Ectodermal cell (in vitro differentiated cells): ENCODE measurements around the gene CDIPT.
A peak's percentile ranks its signal among the peaks of the same experiment; 100 is the strongest.

Source experiments
- H3K27ac ChIP-seq: 2 replicates; pipeline ENCODE4 v1.7.0; 2013; ENCODE audit warnings: mild to moderate bottlenecking, low read depth, low read length; ENCODE audit not compliant: insufficient read depth, poor library complexity, severe bottlenecking
- H3K27me3 ChIP-seq: 2 replicates; pipeline ENCODE4 v1.7.0; 2013; ENCODE audit warnings: mild to moderate bottlenecking, low read length; ENCODE audit not compliant: insufficient read depth, control insufficient read depth, poor library complexity, severe bottlenecking
- H3K36me3 ChIP-seq: one replicate; pipeline ENCODE4 v1.7.0; 2013; ENCODE audit warnings: low read length; ENCODE audit not compliant: control insufficient read depth, insufficient read depth
- H3K4me1 ChIP-seq: one replicate; pipeline ENCODE4 v1.7.0; 2013; ENCODE audit warnings: low read length; ENCODE audit not compliant: control insufficient read depth, insufficient read depth
- H3K4me3 ChIP-seq: 2 replicates; pipeline ENCODE4 v1.7.0; 2013; ENCODE audit warnings: low read depth, low read length, control low read depth; ENCODE audit not compliant: insufficient read depth
- H3K9me3 ChIP-seq: 2 replicates; pipeline ENCODE4 v1.7.0; 2013; ENCODE audit warnings: mild to moderate bottlenecking, low read length, moderate library complexity; ENCODE audit not compliant: control insufficient read depth
- WGBS, 2 experiments: methylation state at CpG; one replicate each; pipeline ENCODE4 v1.1.7; 2013; ENCODE audit warnings: missing lambda C conversion rate in 2 of 2; 5-methylcytosine and 5-hydroxymethylcytosine counted together

The CDIPT gene

DNA sequence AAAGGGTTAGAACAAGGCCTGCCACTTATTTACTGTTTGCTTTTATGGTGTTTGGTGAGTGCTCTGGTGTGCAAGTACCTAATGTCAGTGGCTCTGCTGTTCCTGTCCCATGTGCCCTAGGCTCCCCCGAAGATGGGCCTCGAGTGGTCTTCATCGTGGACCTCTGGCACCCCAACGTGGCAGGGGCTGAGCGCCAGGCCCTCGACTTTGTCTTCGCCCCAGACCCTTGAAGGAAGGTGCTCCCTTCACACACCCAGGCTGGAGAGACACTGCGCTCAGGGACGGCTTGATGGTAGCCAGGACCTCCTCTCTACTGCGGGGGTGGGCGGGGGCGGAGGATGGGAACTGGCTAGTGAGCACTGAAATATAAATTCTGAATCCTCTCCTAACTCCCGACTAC is 42.6 kb upstream of the CDIPT start:
- peaks cover 6% of the 10 kb centered on the region for H3K27me3 ChIP-seq
- no peak overlapping the region for H3K27ac ChIP-seq
- H3K4me3 ChIP-seq, result no peak overlapping the region
- H3K36me3 ChIP-seq, result no peaks in the 10 kb centered on the region
- 94 to 95% methylated on average over 13 of the region's 13 CpGs for WGBS, 2 experiments
- peaks cover 3% of the 10 kb centered on the region for H3K4me1 ChIP-seq
- H3K9me3 ChIP-seq, result no peaks in the 10 kb centered on the region

DNA sequence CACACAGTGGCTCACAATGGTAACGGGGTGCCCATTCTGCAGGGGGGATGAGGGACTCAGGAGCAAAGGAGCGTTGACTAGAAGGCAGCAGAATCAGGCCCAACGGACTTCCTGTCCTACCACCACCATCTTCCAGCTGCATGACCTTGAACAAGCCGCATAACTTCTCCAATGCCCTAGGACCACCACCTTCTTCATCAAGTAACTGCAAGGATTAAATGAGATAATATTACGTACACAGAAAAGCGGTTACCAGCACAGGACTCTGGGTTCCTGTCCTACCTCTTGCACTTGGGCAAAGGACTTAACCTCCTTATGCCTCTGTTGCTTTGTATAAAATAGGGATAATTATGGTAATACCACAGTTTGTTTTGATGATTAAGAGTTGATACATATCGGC is 41.9 kb upstream of the CDIPT start:
- H3K27ac ChIP-seq, result no peak overlapping the region
- 91 to 94% methylated on average over 7 of the region's 7 CpGs for WGBS, 2 experiments

DNA sequence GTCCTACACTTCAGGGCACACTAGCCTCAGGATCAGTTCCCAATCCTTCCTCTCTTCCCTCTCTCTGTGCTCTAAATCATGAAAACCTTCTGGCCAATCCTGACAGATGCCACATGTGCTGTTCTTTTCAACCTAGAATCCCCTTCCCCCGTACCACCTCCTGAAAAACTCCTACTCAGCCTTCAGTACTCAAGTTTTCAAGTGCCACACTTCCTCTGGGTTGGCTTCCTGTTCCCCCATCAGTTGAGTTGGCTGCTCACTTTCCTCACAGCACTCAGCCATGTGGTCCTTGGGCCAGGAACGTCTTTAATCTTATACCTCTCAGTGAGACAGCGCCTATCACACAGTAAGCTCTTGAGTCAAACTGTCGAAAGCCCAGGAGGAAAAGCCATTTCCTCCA is 40.6 kb upstream of the CDIPT start:
- H3K4me1 ChIP-seq, result peaks cover 3% of the 10 kb centered on the region
- peaks cover 8% of the 10 kb centered on the region for H3K27me3 ChIP-seq
- no peak overlapping the region for H3K27ac ChIP-seq
- WGBS, 2 experiments, result 88% methylated on average over 4 of the region's 4 CpGs
- no peak overlapping the region for H3K4me3 ChIP-seq
- no peaks in the 10 kb centered on the region for H3K36me3 ChIP-seq
- no peaks in the 10 kb centered on the region for H3K9me3 ChIP-seq

More for the DNA sequence above, 41.9 kb upstream of the CDIPT start:
- Histone ChIP-seq H3K4me3 (no peak overlapping the region), H3K27me3 (peaks cover 8% of the 10 kb centered on the region), H3K36me3 (no peaks in the 10 kb centered on the region), H3K9me3 (no peaks in the 10 kb centered on the region), H3K4me1 (peaks cover 3% of the 10 kb centered on the region)

DNA sequence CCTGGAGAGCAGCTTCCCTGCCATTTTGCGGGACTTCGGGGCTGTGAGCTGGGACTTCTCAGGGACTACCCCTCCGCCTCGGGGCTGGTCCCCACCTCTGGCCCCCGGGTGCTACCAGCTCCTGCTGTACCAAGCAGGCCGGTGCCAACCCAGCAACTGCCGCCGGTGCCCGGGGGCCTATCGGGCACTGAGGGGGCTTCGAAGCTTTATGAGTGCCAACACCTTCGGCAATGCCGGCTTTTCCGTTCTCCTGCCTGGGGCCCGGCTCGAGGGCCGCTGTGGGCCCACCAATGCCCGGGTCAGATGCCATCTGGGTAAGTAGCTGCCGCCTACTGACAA is 38.5 kb upstream of the CDIPT start:
- WGBS, 2 experiments, result 95% methylated on average over 19 of the region's 19 CpGs
- Histone ChIP-seq H3K36me3 (no peaks in the 10 kb centered on the region), H3K9me3 (no peaks in the 10 kb centered on the region), H3K27me3 (peaks cover 8% of the 10 kb centered on the region), H3K4me3 (no peak overlapping the region), H3K27ac (no peak overlapping the region), H3K4me1 (peaks cover 14% of the 10 kb centered on the region)

DNA sequence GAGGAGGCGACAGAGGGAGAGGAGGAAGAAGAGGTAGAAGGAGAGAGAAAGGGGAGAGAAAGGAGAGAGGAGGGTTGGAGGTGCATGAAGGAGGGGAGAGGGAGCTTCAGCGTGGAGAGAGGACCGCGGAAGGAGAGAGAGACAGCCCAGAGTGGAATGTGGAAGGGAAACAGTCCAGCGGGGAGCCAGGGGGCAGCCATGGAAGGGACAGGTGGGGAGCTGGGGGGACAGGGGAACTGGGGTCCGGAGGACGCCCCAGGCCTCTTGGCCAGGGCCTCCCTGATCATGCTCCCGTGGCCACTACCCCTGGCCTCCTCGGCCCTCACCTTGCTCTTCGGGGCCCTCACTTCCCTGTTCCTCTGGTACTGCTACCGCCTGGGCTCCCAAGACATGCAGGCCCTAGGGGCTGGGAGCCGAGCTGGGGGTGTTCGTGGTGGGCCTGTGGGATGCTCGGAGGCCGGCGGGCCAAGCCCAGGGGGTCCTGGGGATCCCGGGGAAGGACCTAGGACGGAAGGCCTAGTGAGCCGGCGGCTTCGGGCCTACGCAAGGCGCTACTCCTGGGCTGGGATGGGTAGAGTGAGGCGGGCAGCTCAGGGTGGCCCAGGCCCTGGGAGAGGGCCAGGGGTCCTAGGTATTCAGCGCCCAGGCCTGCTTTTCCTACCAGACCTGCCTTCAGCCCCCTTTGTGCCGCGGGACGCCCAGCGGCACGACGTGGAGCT is 38.0 kb upstream of the CDIPT start:
- Histone ChIP-seq H3K27me3 (peaks cover 8% of the 10 kb centered on the region), H3K4me1 (peaks cover 14% of the 10 kb centered on the region), H3K9me3 (no peaks in the 10 kb centered on the region), H3K36me3 (no peaks in the 10 kb centered on the region), H3K4me3 (peak overlapping the region; percentile 54), H3K27ac (no peak overlapping the region)
- 55 to 58% methylated on average over 31 of the region's 31 CpGs for WGBS, 2 experiments

DNA sequence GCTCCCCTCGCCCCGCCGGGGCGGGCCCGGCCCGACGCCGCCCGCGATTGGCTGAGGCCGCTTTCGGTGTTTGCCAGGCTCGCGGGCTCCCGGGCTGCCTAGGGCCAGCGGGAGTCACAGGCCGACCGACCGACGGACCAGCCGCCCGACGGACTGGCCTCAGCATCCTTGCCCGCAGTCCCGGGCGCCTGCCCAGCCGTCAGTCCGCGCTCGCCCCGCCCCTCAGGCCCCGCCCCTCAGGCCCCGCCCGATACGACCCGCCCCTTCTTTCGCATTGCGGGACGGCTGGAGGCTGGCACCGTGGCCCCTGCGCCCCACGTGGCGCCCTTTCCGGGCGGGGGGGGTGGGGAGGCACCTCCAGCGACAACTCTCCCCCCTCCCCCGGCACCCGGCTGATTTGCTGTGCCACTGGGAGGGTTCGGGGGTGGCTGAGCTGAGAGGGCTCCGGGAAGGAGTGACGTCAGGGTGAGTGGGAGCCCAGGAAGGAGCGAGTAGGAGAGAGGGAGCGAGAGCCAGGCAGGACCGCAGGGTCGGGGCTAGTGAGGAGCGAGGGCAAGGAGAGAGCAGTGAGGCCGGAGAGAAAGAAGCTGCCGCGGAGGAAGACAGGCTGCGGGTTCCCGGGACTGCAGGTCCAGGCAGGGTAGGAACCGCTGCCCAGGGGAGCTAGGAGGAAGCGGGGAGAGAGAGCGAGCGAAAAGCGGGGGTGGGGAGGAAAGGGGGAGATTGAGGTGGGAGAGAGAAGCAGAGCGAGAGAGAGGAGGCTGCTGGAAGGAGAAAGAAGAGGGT is 37.3 kb upstream of the CDIPT start, which contains the start of gene ASPHD1:
Gene ASPHD1, plus strand, starts transcription at position 387 of the 786 bp plus-strand sequence. CDS start 484 bp downstream, outside the sequence.
- peak within 1 kb of the TSS; percentile 54 for H3K4me3 ChIP-seq
- peak within 1 kb of the TSS; percentile 30 for H3K27ac ChIP-seq
- no peaks in the 10 kb centered on the region for H3K9me3 ChIP-seq
- peaks cover 14% of the 10 kb centered on the region for H3K4me1 ChIP-seq
- WGBS, 2 experiments, result 0 to 1% methylated on average over 67 of the region's 67 CpGs
- H3K36me3 ChIP-seq, result no peaks in the 10 kb centered on the region
- peaks cover 8% of the 10 kb centered on the region for H3K27me3 ChIP-seq

DNA sequence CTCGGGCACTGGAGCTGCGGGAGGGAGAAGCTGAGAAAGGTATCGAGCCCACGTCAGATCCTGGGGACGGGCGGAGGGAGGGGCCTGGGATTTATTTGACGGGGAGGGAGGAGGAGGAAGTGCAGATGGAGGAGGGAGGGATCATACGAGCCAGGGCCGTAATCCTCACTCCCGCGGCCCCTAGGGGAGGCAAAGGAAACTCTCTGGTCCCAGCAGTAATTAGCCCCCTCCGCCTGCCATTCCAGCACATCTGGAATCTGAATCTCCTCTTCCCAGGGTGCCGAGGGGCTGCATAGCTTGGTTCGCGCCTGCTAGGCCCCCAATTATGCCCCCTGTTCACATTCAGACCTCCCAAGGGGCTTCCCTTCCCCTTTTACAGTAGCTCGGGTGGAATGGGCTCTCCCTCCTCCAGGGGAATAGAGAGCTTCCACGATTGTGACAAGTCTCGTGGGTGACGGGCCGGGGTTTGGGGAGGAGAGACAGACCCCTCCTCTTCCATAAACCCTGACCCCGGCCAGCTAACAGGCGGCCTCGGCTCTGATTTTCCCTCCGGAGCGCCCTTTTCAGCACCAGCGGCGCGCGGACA is 36.6 kb upstream of the CDIPT start, which contains the start of gene SEZ6L2:
Gene SEZ6L2, minus strand, starts transcription at position 35 of the 586 bp plus-strand sequence. CDS start 531 bp downstream, outside the sequence.
- WGBS, 2 experiments, result 0 to 1% methylated on average over 29 of the region's 29 CpGs
- Histone ChIP-seq H3K36me3 (no peaks in the 10 kb centered on the region), H3K4me1 (peaks cover 14% of the 10 kb centered on the region), H3K27me3 (peaks cover 8% of the 10 kb centered on the region), H3K27ac (peak within 1 kb of the TSS; percentile 30), H3K9me3 (no peaks in the 10 kb centered on the region), H3K4me3 (peak within 1 kb of the TSS; percentile 54)

DNA sequence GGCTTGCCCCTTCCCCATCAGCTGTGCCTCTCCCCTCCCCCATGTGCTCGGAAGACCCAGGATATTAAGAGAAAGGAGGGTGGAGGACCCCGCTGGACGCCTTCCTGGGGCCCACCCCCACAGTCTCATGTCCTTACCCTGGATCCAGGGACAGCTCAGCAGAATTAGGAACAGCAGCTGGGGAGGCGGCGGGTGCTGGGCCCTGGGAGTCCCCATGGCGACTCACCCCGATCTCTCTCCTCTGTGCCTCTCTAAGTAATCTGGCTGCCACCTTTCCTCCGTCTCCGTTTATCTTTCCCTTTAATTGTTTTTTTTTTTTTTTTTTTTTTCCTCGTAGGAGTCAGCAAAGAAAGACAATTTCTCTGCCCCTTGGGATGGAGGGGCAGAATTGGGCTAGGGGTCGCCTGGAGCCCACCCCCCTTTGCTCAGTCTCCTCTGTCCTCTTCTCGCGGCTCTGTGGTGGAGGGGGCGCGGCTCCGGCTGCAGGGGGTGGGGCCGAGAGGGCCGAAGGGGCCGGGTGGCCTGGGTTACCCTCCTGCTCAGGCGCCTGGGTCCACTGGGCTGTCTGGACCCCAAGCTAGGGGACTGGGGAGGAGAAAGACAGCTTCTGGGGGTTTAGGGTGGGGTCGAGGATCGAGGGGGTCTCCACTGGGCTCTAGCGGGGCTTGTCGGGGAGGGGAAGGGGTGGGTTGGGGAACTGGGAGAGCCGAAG is 35.9 kb upstream of the CDIPT start:
- H3K4me3 ChIP-seq, result peak overlapping the region; percentile 54
- peaks cover 8% of the 10 kb centered on the region for H3K27me3 ChIP-seq
- 0% methylated on average over 24 of the region's 25 CpGs for WGBS, 2 experiments
- peaks cover 14% of the 10 kb centered on the region for H3K4me1 ChIP-seq
- no peaks in the 10 kb centered on the region for H3K9me3 ChIP-seq
- no peaks in the 10 kb centered on the region for H3K36me3 ChIP-seq
- peak overlapping the region; percentile 30 for H3K27ac ChIP-seq

DNA sequence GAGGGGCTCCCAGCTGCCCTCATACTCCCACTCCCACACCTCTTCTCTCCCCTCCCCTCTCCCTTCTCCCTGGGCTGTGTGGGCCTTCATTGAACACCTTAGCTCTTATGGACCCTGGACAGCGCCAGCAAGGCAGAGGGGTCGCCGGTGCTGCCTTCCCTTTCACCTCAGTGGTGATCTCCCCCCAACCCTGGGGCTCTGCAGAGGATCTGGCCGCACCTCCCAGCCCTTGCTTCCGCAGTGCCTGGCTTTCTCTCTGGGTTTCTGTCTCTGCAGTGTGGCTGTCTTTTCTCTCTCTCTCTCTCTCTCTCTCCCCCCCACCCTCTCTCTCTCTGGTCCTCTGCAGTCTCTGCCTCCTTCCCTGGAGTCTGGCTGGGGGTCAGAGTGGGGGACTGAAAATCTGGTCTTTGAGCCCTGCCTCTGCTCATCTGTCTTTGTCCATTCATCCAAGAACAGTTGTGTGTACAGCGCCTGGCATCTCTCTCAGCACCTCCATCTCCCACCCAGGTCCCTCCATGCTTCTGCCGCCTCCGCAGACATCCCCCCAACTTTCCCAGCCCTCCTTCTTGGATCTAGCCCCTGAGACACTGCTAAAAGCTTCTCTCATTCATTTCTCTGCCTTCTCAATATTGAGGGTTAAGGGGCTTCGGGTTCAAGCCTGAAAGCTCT is 35.2 kb upstream of the CDIPT start:
- peaks cover 8% of the 10 kb centered on the region for H3K27me3 ChIP-seq
- H3K4me1 ChIP-seq, result peaks cover 14% of the 10 kb centered on the region
- no peak overlapping the region for H3K27ac ChIP-seq
- H3K4me3 ChIP-seq, result peak overlapping the region; percentile 54
- no peaks in the 10 kb centered on the region for H3K9me3 ChIP-seq
- WGBS, 2 experiments, result 13 to 17% methylated on average over 9 of the region's 9 CpGs
- H3K36me3 ChIP-seq, result no peaks in the 10 kb centered on the region
